HepG2 (cell line): Measurements from ENCODE around the gene NFATC3. TPM values are rescaled to one million over a fixed set of nuclear protein-coding genes. Genes with fewer than 3 reads are reported as not detected.

Experiments
- CSRNP2 ChIP-seq: sonication (generic); formaldehyde crosslinking; conservative IDR thresholded peaks from 2 replicates; pipeline ENCODE4 v1.8.0; 2022; ENCODE audit warnings: low read depth, missing genetic modification reagents
- FOXP4 ChIP-seq: sonication (generic); formaldehyde crosslinking; IDR thresholded peaks from 2 replicates; pipeline ENCODE4 v1.4.0; 2020; ENCODE audit warnings: missing genetic modification reagents
- GLI4 ChIP-seq: sonication (generic); formaldehyde crosslinking; IDR thresholded peaks from 2 replicates; pipeline ENCODE4 v1.5.1; 2020; ENCODE audit warnings: missing genetic modification reagents, mild to moderate bottlenecking, moderate library complexity, borderline replicate concordance
- HDAC6 ChIP-seq: fragments of 200-600 bp; sonication (generic); IDR thresholded peaks from 2 replicates; pipeline ENCODE4 v1.7.0; 2017; ENCODE audit warnings: mild to moderate bottlenecking, antibody characterized with exemption, low read length, low read depth
- HNF1A ChIP-seq, 2 experiments: sonication (generic) in 1 of 2; formaldehyde crosslinking in 1 of 2; IDR thresholded peaks; 2 replicates each; pipeline versions ENCODE4 v1.4.0 to v1.6.1; 2016 to 2020; ENCODE audit warnings: borderline replicate concordance in 1 of 2, low read depth in 1 of 2, mild to moderate bottlenecking in 1 of 2, missing genetic modification reagents in 1 of 2
- HOXA5 ChIP-seq: sonication (generic); formaldehyde crosslinking; IDR thresholded peaks from 2 replicates; pipeline ENCODE4 v1.4.0; 2020; ENCODE audit warnings: missing genetic modification reagents
- KAT2B ChIP-seq: fragments of 150-350 bp; IDR thresholded peaks from 2 replicates; pipeline ENCODE4 v1.6.1; 2014; ENCODE audit warnings: low read depth, low read length, borderline replicate concordance
- MED8 ChIP-seq: sonication (generic); formaldehyde crosslinking; IDR thresholded peaks from 2 replicates; pipeline ENCODE4 v1.8.1; 2023; ENCODE audit warnings: mild to moderate bottlenecking, missing genetic modification reagents; ENCODE audit not compliant: insufficient replicate concordance
- NFE2L2 ChIP-seq: fragments of 150-350 bp; IDR thresholded peaks from 2 replicates; pipeline ENCODE4 v1.6.1; 2014; ENCODE audit warnings: low read length
- SMAD9 ChIP-seq: sonication (generic); formaldehyde crosslinking; IDR thresholded peaks from 2 replicates; pipeline ENCODE4 v1.5.1; 2020; ENCODE audit warnings: mild to moderate bottlenecking, missing genetic modification reagents
- TBX3 ChIP-seq: fragments of 450-650 bp; IDR thresholded peaks from 2 replicates; pipeline ENCODE4 v1.6.1; 2017; ENCODE audit warnings: antibody characterized with exemption, mild to moderate bottlenecking, inconsistent platforms, borderline replicate concordance
- WIZ ChIP-seq: sonication (generic); formaldehyde crosslinking; IDR thresholded peaks from 2 replicates; pipeline ENCODE4 v1.5.1; 2020; ENCODE audit warnings: mild to moderate bottlenecking, missing genetic modification reagents
- ZKSCAN5 ChIP-seq: sonication (generic); formaldehyde crosslinking; IDR thresholded peaks from 2 replicates; pipeline ENCODE4 v1.5.1; 2020; ENCODE audit warnings: mild to moderate bottlenecking, missing genetic modification reagents
- ZNF343 ChIP-seq: sonication (generic); formaldehyde crosslinking; IDR thresholded peaks from 2 replicates; pipeline ENCODE4 v1.4.0; 2020; ENCODE audit warnings: mild to moderate bottlenecking, missing genetic modification reagents
- ZNF558 ChIP-seq: sonication (generic); formaldehyde crosslinking; IDR thresholded peaks from 2 replicates; pipeline ENCODE4 v1.9.0; 2022; ENCODE audit warnings: mild to moderate bottlenecking, missing genetic modification reagents, borderline replicate concordance
- ZNF576 ChIP-seq: sonication (generic); formaldehyde crosslinking; IDR thresholded peaks from 2 replicates; pipeline ENCODE4 v1.4.0; 2020; ENCODE audit warnings: mild to moderate bottlenecking, missing genetic modification reagents
- ZNF580 ChIP-seq: IDR thresholded peaks from 2 replicates; pipeline ENCODE4 v1.6.1; 2016; ENCODE audit warnings: low read depth, borderline replicate concordance
- ZNF589 ChIP-seq: sonication (generic); formaldehyde crosslinking; conservative IDR thresholded peaks from 2 replicates; pipeline ENCODE4 v1.8.0; 2022; ENCODE audit warnings: mild to moderate bottlenecking, moderate library complexity, missing genetic modification reagents
- ZNF674 ChIP-seq: sonication (generic); formaldehyde crosslinking; IDR thresholded peaks from 2 replicates; pipeline ENCODE4 v1.5.0; 2020; ENCODE audit warnings: low read depth, mild to moderate bottlenecking, missing genetic modification reagents
- ZNF749 ChIP-seq: sonication (generic); formaldehyde crosslinking; IDR thresholded peaks from 2 replicates; pipeline ENCODE4 v1.8.0; 2022; ENCODE audit warnings: mild to moderate bottlenecking, missing genetic modification reagents, moderate library complexity, borderline replicate concordance
- ZNF816 ChIP-seq: sonication (generic); formaldehyde crosslinking; IDR thresholded peaks from 2 replicates; pipeline ENCODE4 v1.8.0; 2022; ENCODE audit warnings: missing genetic modification reagents, mild to moderate bottlenecking, borderline replicate concordance
- polyA plus RNA-seq, 8 experiments: library from polyadenylated mRNA; depleted of rRNA in 3 of 8; stranded (reverse) in 7 of 8; unstranded in 1 of 8; fragments of >200 nt; fragmentation: Illumina TruSeq in 4 of 8; extraction: Trizol in 4 of 8; gene quantifications; 2 replicates each; pipeline versions ENCODE4 v1.2.1 to v1.2.3, GENCODE V29; 2011 to 2016; ENCODE audit warnings: low read depth in 4 of 8, missing spikeins in 1 of 8, mixed read lengths in 1 of 8; ENCODE audit not compliant: insufficient read depth in 1 of 8
- total RNA-seq, 5 experiments: library from RNA; depleted of rRNA; stranded (reverse); fragments of >200 nt; fragmentation: Illumina TruSeq; extraction: Trizol; gene quantifications; 2 replicates each; pipeline ENCODE4 v1.2.3, GENCODE V29; 2016; ENCODE audit warnings: low read depth in 1 of 5

Gene NFATC3
- total and polyA plus RNA-seq, 2 of the 13 experiments (the other 11 are each of a cell fraction or from before 2014, with no cell fraction given), result 52.6 to 62.7 TPM

- TF ChIP-seq MED8 (CRISPR knock-in tag), result no peak
- TF ChIP-seq ZNF816 (CRISPR knock-in tag), result peak; percentile 83; the same call in 1 of the 2 replicates
- no peak for TF ChIP-seq GLI4 (CRISPR knock-in tag)
- no peak for TF ChIP-seq ZNF343
- no peak for TF ChIP-seq HDAC6
- no peak for TF ChIP-seq SMAD9
- TF ChIP-seq ZNF589 (CRISPR knock-in tag), result no peak
- no peak for TF ChIP-seq HOXA5 (CRISPR knock-in tag)
- TF ChIP-seq ZKSCAN5 (CRISPR knock-in tag), result peak; percentile 67; the same call in 1 of the 2 replicates
- no peak for TF ChIP-seq ZNF580 (CRISPR knock-in tag)
- TF ChIP-seq ZNF674, result no peak
- TF ChIP-seq ZNF576, result no peak
- TF ChIP-seq ZNF558 (CRISPR knock-in tag), result no peak
- no peak for TF ChIP-seq CSRNP2
- no peak for TF ChIP-seq NFE2L2
- no peak for TF ChIP-seq KAT2B
- TF ChIP-seq FOXP4, result no peak
- no peak for TF ChIP-seq TBX3
- no peak for TF ChIP-seq HNF1A (IDR thresholded peaks at IDR 0.05; ENCODE audit: low read depth)
- TF ChIP-seq HNF1A (CRISPR knock-in tag; IDR thresholded peaks at IDR 0.05; ENCODE audit: borderline replicate concordance), result no peak; the same call in 1 of the 2 replicates
- TF ChIP-seq WIZ, result no peak
- TF ChIP-seq ZNF749 (CRISPR knock-in tag), result no peak; the same call in 1 of the 2 replicates
These were observed 1.2 kb upstream of the NFATC3 start (continued) for GRCh38 chr16:68083861-68084503.
